ENCODE data around the gene RLF. TPM values are rescaled to one million over a fixed set of nuclear protein-coding genes. Genes with fewer than 3 reads are reported as not detected.

The RLF gene
- total and polyA plus RNA-seq, 9 of the 15 experiments (the other 6 are each of a cell fraction or from before 2014, with no cell fraction given) = 3.6 to 35.0 (median 21.2) TPM

- TF ChIP-seq ZBTB9 (CRISPR knock-in tag; IDR thresholded peaks at IDR 0.05) = peak; percentile 86
- peak; percentile 80 for TF ChIP-seq ATF3 (IDR thresholded peaks at IDR 0.05)
- TF ChIP-seq ATF3 (CRISPR knock-in tag; conservative IDR thresholded peaks at IDR 0.05) = peak; percentile 48; the same call in 1 of the 2 replicates
- TF ChIP-seq SRSF1 (IDR thresholded peaks at IDR 0.05; ENCODE audit: low read depth, low read length) = no peak
- TF ChIP-seq SIN3B (IDR thresholded peaks at IDR 0.05; ENCODE audit: low read depth) = peak; percentile 93
- TF ChIP-seq POLR3A (IDR thresholded peaks at IDR 0.05; ENCODE audit: borderline replicate concordance, extremely low read depth, insufficient read depth, insufficient read length) = no peak
- TF ChIP-seq ZNF444 (CRISPR knock-in tag; IDR thresholded peaks at IDR 0.05) = peak; percentile 95
- peak in 1 of 2 experiments; percentile 94; a peak in 2 of 3 replicates for TF ChIP-seq CBX3 (IDR thresholded peaks at IDR 0.05; ENCODE audit: borderline replicate concordance in 1 of 2, low read length in 2 of 2)
- TF ChIP-seq ZNF551 (CRISPR knock-in tag; IDR thresholded peaks at IDR 0.05) = no peak
- peak in 1 of 2 experiments; percentile 96; a peak in 2 of 4 replicates for TF ChIP-seq KDM1A (IDR thresholded peaks at IDR 0.05)
- peak; percentile 80 for TF ChIP-seq POLR2H (tag; IDR thresholded peaks at IDR 0.05; ENCODE audit: low read depth)
- TF ChIP-seq TEAD4 (IDR thresholded peaks at IDR 0.05; ENCODE audit: low read length) = peak; percentile 71
- TF ChIP-seq TEAD4 (CRISPR knock-in tag; IDR thresholded peaks at IDR 0.05; ENCODE audit: borderline replicate concordance) = peak; percentile 57; the same call in 1 of the 2 replicates
- TF ChIP-seq NR1H2 (CRISPR knock-in tag; IDR thresholded peaks at IDR 0.05) = peak; percentile 59; the same call in 1 of the 2 replicates
- TF ChIP-seq CBX8 (IDR thresholded peaks at IDR 0.05; ENCODE audit: borderline replicate concordance, extremely low read depth, low read depth, low read length, poor library complexity, severe bottlenecking) = no peak
- TF ChIP-seq POLR2AphosphoS5 (IDR thresholded peaks at IDR 0.05; ENCODE audit: control insufficient read depth, insufficient read depth, low read depth, low read length) = peak; percentile 90
These were observed 96.7 kb downstream of the RLF start, which contains the start of gene ZMPSTE24 (continued) for GRCh38 chr1:40257688-40258444.
